Fibroblast of mammary gland (primary cell): Measurements from ENCODE around the gene MRPS9.

Source experiments
- DNase-seq: peaks from one replicate; pipeline ENCODE4 v3.0.0-alpha.2; 2010; ENCODE audit warnings: low read depth
- H3K4me3 ChIP-seq: 2 replicates; pipeline ENCODE4 v1.5.1; 2011; ENCODE audit warnings: low read depth, mild to moderate bottlenecking, low read length, moderate library complexity; ENCODE audit not compliant: control insufficient read depth
- TF ChIP-seq, protein P1 (sequence below): conservative IDR thresholded peaks from 2 replicates; pipeline ENCODE4 v1.5.1; 2011; ENCODE audit warnings: low read depth, low read length, inconsistent platforms; ENCODE audit not compliant: control insufficient read depth, insufficient read depth

MRPS9 gene

DNA sequence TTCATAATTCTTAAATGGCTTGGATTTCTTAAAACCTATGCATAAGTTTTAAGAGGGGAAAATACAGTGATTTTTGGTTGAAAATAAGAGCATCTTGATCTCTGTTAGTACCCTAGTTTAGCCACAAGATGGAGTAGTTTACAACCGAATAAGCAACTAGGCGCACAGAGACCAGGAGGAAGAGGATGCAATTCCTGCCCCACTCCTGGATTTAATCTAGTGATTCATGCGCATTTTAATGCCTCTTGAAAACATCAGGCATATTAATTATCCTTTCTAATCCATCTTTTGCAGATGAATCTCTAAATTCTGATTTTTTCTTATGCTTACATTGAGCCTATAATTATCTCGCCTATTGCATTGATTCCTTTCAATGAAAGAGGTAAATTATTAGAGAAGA, 76.7 kb downstream of the MRPS9 start:
- DNase-seq = peak; percentile 82
- TF ChIP-seq, protein P1, sequence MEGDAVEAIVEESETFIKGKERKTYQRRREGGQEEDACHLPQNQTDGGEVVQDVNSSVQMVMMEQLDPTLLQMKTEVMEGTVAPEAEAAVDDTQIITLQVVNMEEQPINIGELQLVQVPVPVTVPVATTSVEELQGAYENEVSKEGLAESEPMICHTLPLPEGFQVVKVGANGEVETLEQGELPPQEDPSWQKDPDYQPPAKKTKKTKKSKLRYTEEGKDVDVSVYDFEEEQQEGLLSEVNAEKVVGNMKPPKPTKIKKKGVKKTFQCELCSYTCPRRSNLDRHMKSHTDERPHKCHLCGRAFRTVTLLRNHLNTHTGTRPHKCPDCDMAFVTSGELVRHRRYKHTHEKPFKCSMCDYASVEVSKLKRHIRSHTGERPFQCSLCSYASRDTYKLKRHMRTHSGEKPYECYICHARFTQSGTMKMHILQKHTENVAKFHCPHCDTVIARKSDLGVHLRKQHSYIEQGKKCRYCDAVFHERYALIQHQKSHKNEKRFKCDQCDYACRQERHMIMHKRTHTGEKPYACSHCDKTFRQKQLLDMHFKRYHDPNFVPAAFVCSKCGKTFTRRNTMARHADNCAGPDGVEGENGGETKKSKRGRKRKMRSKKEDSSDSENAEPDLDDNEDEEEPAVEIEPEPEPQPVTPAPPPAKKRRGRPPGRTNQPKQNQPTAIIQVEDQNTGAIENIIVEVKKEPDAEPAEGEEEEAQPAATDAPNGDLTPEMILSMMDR = peak; percentile 80
- no peak overlapping the region for H3K4me3 ChIP-seq

DNA sequence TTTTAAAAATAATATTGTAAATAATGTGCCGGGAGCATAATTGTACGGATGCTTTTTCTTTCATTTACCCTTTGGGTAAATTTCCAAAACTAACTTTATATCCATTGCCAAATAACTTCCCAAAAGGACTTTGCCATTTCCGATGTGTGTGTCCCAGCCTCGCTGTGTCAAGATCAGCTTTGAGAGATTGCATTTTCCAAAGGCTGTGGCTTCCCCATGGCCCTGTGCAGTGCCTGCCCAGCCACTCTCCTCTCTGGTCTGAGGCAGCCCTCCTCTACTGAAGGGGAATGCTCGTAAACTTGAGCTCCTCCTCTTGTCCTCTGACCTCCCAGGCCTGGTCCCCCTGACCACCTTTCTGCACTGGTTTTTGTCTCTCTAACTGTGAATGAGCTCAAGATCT, 78.5 kb downstream of the MRPS9 start:
- DNase-seq = no peak
- TF ChIP-seq, protein P1 = no peak
- no peak overlapping the region for H3K4me3 ChIP-seq

DNA sequence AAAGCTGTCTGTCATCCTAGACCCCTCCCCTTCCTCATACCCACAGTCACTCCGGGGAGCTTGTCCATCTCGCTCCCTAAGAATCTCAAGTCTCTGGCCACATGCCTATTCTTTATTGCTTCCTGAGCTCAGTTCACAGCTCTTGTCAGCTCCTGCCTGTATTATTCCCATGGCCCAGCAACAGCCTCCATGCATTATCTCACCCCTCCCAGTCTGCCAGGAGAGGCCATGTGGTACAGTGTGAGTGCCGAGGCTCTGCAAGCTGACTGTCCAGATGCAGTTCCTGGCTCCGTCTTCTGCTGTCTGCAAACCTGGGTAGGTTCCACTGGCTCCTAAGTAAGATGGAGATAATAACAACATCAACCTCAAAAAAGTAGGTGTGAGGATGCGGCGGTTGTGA, 79.7 kb downstream of the MRPS9 start:
- H3K4me3 ChIP-seq = no peak overlapping the region
- DNase-seq = no peak
- TF ChIP-seq, protein P1 = no peak

DNA sequence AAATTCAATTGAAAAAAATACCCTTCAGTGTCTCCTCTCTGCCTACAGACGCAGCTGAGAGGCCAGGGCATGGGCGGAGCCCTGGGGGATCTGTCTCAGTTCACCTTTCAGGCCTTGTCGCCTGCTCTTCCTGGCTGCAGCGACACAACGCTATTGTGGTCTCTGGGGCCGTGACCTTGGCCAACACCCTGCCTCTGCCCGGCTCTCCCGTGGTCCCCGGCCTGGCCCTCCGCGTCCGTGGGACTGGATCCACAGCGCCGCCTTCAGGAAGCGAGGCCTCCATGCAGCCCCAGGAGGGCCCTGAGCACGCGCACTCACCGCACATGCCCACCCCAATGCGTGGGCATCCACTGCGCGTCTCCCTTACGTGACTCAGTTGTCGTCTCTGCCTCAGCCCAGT, 81.1 kb downstream of the MRPS9 start:
- no peak overlapping the region for H3K4me3 ChIP-seq
- TF ChIP-seq, protein P1 = peak; percentile 23
- no peak for DNase-seq

DNA sequence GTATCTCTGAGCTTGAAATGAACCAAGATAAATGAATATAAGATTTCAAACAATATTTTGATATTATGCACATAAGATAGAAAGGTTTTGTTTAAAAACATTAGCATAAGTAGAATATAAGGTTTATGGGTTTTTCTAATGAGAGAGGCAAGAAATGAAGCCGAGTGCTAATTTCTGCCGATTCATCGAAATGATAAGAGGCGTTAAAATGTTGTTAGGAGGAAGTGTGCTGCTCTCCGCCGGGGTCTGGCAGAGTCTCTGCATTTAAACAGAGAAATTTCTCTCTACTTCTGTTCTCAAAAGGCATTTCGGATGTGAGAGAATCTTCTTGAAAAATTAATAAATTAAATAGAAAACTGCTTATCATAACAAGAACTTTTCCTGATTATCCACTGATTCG, 83.6 kb downstream of the MRPS9 start:
- TF ChIP-seq, protein P1 = no peak
- H3K4me3 ChIP-seq = no peak overlapping the region
- no peak for DNase-seq

DNA sequence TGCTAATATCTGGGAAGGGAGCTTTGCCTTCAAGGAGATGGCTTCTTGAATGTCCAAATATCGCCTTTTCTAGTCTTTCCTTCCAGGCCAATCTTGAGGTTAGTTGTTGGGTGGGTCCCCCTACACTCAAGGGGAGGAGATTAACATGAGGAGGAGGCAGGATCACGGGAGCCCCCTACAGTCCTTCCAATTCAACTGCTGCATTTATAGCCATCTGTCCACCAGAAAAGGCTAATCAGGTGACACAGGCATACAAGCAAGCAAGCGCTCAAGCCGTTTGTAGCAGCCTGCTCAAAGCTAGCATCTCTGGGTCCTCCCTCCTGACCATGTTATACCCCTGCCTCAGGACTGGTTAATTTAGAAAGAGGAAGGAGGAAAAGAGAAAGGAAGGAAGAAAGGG, 87.6 kb downstream of the MRPS9 start:
- TF ChIP-seq, protein P1 = no peak
- DNase-seq = peak; percentile 11
- H3K4me3 ChIP-seq = no peak overlapping the region

DNA sequence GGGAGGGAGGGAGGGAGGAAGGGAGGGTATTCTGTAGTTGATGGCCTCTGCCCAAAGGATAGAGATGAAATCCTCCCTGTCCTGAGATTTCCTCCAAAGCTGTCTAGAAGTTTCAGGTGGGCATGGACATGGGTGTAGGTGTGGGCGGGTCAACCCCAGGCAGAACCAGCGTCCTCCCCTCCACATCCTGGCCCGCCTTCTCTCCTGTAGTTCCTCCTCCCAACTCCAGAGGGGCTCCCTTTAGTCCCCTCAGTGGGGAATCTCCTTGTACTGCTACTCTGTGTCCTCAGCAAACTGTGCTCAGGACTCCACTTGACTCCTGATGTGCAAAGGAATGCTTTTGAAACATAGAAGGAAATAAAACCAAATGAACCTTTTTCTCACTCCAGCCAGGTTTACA, 88.1 kb downstream of the MRPS9 start:
- TF ChIP-seq, protein P1 = no peak
- H3K4me3 ChIP-seq = no peak overlapping the region
- DNase-seq = no peak
